BLaER1 treated with 17β-estradiol and CSF1 and Interleukin-3, amounts not matched to agents 10 nM and 100 nM (cell line): ENCODE results near the gene CALCOCO2.
A peak's percentile ranks its signal among the peaks of the same experiment; 100 is the strongest.
"Not testable (repeated sequence)": the region's sequence is repeated elsewhere in the genome, so short reads cannot be mapped to it uniquely, and the experiment has no call there.

ENCODE experiments used
- H3K27ac ChIP-seq, 11 experiments: shearing (Covaris generic); formaldehyde crosslinking; 2 replicates each; pipeline ENCODE4 v1.8.1; 2022
- H3K27me3 ChIP-seq, 11 experiments: shearing (Covaris generic); formaldehyde crosslinking; 2 replicates each; pipeline ENCODE4 v1.8.1; 2022
- H3K36me3 ChIP-seq, 11 experiments: shearing (Covaris generic); formaldehyde crosslinking; 2 replicates each; pipeline ENCODE4 v1.8.1; 2022
- H3K4me1 ChIP-seq, 10 experiments: shearing (Covaris generic); formaldehyde crosslinking; 2 replicates each; pipeline ENCODE4 v1.8.1; 2022
- H3K4me2 ChIP-seq, 11 experiments: shearing (Covaris generic); formaldehyde crosslinking; 2 replicates each; pipeline ENCODE4 v1.8.1; 2022
- H3K4me3 ChIP-seq, 10 experiments: shearing (Covaris generic); formaldehyde crosslinking; 2 replicates each; pipeline ENCODE4 v1.8.1; 2022
- H3K9ac ChIP-seq, 11 experiments: shearing (Covaris generic); formaldehyde crosslinking; 2 replicates each; pipeline ENCODE4 v1.8.1; 2022
- H3K9me3 ChIP-seq, 11 experiments: shearing (Covaris generic); formaldehyde crosslinking; replicated peaks in 1 of 11; 2 replicates each; pipeline ENCODE4 v1.8.1; 2022
- H4K20me1 ChIP-seq, 11 experiments: shearing (Covaris generic); formaldehyde crosslinking; 2 replicates each; pipeline ENCODE4 v1.8.1; 2022
- Cebpa-rat ChIP-seq, 11 experiments: shearing (Covaris generic); IDR thresholded peaks; 2 replicates each; pipeline ENCODE4 v1.8.1; 2022

CALCOCO2 gene

DNA sequence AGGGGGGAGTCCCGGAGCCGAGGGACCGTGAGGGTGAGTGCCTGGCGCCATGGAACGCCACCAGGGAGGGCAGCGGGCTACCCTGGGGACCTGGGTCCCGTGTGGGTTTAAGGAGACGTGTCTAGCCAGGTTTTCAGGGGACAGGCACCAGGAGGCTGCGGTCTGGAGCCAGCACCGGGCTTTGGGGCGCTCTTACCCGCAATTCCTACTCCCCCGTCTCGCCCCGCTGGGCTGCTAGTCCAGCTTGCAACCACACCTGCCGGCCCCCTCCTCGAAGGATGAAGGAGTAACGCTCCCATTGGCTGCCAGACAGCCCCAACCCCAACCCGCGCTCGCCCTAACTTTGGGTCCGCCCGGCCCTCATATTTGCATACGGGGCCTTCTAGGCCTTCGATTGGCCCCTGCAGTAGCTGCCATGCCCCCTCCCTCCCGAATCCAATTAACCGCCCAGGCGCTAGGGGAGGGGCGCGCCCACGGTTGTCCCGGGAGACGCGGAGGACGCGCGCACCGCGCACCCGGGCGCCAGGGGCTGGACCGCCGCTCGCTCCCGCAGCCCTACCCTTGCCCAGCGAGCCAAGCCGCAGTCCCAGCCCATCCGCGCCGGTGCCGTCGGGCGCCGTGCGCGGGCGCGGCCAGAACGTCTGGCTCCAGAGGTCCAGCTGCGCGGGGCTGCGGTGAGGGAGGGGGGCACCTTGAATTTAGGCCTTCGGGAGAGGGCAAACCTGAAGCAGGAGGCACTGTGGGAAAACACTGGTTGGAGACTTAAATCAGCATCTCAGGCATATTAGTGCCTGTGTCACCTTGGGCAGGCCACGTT is 13.9 kb upstream of the CALCOCO2 start, which contains the start of gene TTLL6:
Gene TTLL6 (minus strand): TSS at position 456 of the 817 bp plus-strand sequence. CDS start 157 bp downstream, at position 299.
- H3K9ac ChIP-seq = peak within 1 kb of the TSS in 9 of 11 experiments; percentile 23 to 73 (median 51); a peak in 19 of 22 replicates
- H3K4me1 ChIP-seq = peaks cover 16 to 33% (median 22%) of the 10 kb centered on the region in 10 experiments; a peak in 19 of 20 replicates
- no peak for TF ChIP-seq Cebpa-rat (IDR thresholded peaks at IDR 0.05)
- no peaks in the 10 kb centered on the region for H3K9me3 ChIP-seq
- no peak within 1 kb of the TSS; a peak in 1 of 22 replicates for H3K27ac ChIP-seq
- H3K27me3 ChIP-seq = peaks cover 0 to 59% (median 12%) of the 10 kb centered on the region in 11 experiments; a peak in 12 of 22 replicates
- peaks cover 0 to 6% (median 0%) of the 10 kb centered on the region in 11 experiments; a peak in 1 of 22 replicates for H4K20me1 ChIP-seq
- no peaks in the 10 kb centered on the region for H3K36me3 ChIP-seq
- peak within 1 kb of the TSS; percentile 83 to 99 (median 96) for H3K4me2 ChIP-seq
- peak within 1 kb of the TSS; percentile 47 to 70 (median 60) for H3K4me3 ChIP-seq

DNA sequence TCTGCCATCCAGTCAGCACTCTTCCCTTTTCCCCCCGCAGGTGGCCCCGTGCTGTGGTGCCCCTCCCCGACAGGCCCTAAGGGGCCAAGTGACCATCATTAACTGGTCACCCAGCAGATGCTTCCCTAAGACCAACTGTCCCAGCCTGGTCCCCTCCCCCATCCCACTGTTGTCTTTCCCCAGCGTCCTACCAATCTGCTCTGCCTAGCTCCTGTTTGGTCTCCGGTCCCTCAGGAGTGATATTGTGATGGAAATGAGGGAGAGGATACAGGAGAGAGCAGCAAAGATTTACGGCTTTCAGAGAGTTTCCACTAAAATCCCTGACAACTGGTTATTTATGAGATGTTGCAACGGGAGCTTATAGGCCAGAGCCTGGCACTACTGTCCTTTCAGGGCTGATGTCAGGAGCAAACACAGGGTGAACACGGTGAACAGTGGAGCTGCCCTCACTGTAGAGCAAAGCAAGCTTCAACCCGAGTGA is 12.4 kb upstream of the CALCOCO2 start:
- H3K9ac ChIP-seq = no peak overlapping the region
- H3K27ac ChIP-seq = no peak overlapping the region

DNA sequence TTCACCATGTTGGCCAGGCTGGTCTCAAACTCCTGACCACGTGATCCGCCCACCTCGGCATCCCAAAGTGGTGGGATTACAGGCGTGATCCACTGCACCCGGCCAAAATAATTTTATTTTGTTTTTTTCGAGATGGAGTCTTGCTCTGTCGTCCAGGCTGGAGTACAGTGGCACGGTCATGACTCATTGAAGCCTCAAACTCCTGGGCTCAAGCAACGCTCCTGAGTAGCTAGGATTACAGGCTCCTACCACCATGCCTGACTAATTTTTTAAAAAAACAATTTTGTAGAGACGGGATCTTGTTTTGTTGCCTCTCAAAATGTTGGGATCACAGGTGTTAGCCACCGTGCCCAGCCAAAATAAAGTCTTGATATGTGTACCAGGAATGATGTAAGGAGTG is 11.4 kb upstream of the CALCOCO2 start:
- H4K20me1 ChIP-seq = peaks cover 0 to 6% (median 0%) of the 10 kb centered on the region in 11 experiments; a peak in 1 of 22 replicates
- no peak for TF ChIP-seq Cebpa-rat (IDR thresholded peaks at IDR 0.05)

More for the DNA sequence above, 12.4 kb upstream of the CALCOCO2 start:
- Histone ChIP-seq H4K20me1 (peaks cover 0 to 6% (median 0%) of the 10 kb centered on the region in 11 experiments; a peak in 1 of 22 replicates), H3K4me3 (no peak overlapping the region), H3K4me1 (peaks cover 16 to 33% (median 22%) of the 10 kb centered on the region in 10 experiments; a peak in 19 of 20 replicates), H3K27me3 (peaks cover 0 to 52% (median 12%) of the 10 kb centered on the region in 11 experiments; a peak in 12 of 22 replicates), H3K4me2 (peak overlapping the region in 9 of 11 experiments; percentile 83 to 99 (median 96); a peak in 12 of 22 replicates), H3K9me3 (no peaks in the 10 kb centered on the region), H3K36me3 (no peaks in the 10 kb centered on the region)
- no peak for TF ChIP-seq Cebpa-rat (IDR thresholded peaks at IDR 0.05)

DNA sequence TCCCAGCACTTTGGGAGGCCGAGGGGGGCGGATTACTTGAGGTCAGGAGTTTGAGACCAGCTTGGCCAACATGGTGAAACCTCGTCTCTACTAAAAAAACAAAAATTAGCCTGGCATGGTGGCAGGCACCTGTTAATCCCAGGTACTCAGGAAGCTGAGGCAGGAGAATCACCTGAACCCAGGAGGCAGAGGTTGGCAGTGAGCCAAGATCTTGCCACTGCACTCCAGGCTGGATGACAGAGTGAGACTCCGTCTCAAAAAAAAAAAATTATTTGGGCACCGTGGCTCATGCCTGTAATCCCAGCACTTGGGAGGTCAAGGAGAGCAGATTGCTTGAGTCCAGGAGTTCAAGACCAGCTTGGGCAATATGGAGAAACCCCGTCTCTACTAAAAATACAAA is 9.9 kb upstream of the CALCOCO2 start:
- peaks cover 16 to 27% (median 22%) of the 10 kb centered on the region in 10 experiments; a peak in 19 of 20 replicates for H3K4me1 ChIP-seq
- not testable (repeated sequence) for H3K4me2 ChIP-seq, H4K20me1 ChIP-seq, H3K36me3 ChIP-seq, H3K27ac ChIP-seq, H3K4me3 ChIP-seq, H3K9ac ChIP-seq, H3K9me3 ChIP-seq
- peaks cover 0 to 33% (median 4%) of the 10 kb centered on the region in 11 experiments; a peak in 10 of 22 replicates for H3K27me3 ChIP-seq

More for the DNA sequence above, 11.4 kb upstream of the CALCOCO2 start:
- no peak overlapping the region for H3K4me3 ChIP-seq
- no peaks in the 10 kb centered on the region for H3K9me3 ChIP-seq
- no peak overlapping the region for H3K9ac ChIP-seq
- peaks cover 0 to 47% (median 12%) of the 10 kb centered on the region in 11 experiments; a peak in 12 of 22 replicates for H3K27me3 ChIP-seq
- peaks cover 16 to 32% (median 22%) of the 10 kb centered on the region in 10 experiments; a peak in 19 of 20 replicates for H3K4me1 ChIP-seq
- H3K27ac ChIP-seq = no peak overlapping the region
- H3K36me3 ChIP-seq = no peaks in the 10 kb centered on the region
- no peak overlapping the region for H3K4me2 ChIP-seq

DNA sequence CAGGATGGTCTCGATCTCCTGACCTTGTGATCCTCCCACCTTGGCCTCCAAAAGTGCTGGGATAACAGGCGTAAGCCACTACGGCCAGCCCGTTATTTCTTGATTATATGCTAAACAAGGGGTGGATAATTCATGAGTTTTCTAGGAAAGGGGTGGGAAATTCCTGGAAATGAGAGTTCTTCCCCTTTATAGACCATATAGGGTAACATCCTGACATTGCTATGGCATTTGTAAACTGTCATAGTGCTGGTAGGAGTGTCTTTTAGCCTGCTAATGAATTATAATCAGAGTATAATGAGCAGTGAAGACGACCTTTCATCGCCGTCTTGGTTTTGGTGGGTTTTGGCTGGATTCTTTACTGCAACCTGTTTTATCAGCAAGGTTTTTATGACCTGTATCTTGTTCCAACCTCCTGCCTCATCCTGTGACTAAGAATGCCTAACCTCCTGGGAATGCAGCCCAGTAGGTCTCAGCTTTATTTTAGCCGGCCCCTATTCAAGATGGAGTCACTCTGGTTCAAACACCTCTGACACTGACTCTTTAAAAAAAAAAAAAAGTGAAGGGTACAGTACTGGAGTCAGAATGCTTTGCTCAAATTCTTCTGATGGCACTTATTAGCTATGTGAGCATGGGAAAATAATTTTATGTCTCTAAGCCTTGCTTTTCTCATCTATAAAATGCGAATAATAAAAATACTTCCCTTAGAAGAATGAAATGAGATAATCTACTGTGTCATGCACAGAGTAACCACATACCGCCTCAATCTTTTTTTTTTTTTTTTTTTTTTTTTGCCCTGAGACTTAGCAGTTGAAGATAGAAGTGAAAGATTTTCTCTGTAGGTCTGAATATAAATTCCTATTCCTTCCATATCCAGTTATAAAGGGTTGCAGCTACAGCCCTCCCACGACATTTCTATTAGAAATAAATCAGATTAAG is 5.1 kb upstream of the CALCOCO2 start:
- H3K27me3 ChIP-seq = no peaks in the 10 kb centered on the region; a peak in 1 of 22 replicates
- no peak overlapping the region for H3K4me2 ChIP-seq
- H3K27ac ChIP-seq = no peak overlapping the region
- no peak overlapping the region for H3K4me3 ChIP-seq
- no peaks in the 10 kb centered on the region for H3K9me3 ChIP-seq
- peaks cover 7 to 17% (median 12%) of the 10 kb centered on the region in 10 experiments; a peak in 15 of 20 replicates for H3K4me1 ChIP-seq
- no peaks in the 10 kb centered on the region for H3K36me3 ChIP-seq
- TF ChIP-seq Cebpa-rat (IDR thresholded peaks at IDR 0.05) = no peak
- no peak overlapping the region for H3K9ac ChIP-seq
- no peaks in the 10 kb centered on the region for H4K20me1 ChIP-seq

DNA sequence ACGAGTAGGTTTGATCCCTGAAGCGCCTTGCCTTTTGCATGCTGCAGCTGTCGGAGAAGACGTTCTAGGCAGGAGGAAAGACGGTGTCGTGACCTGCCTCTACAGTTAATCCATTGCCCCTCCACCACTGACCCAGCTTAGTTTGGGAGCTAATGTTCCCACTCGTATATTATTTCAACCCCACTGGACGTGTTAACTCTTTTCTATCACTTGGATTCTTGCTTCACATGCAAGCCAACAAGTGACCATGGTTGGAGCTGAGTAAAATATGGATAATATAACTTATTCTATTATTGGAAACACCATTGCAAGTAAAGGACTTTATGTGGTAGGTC is 681 bp downstream of the CALCOCO2 start:
- Histone ChIP-seq H3K4me3 (peak overlapping the region; percentile 73 to 89 (median 80)), H3K4me1 (peaks cover 42 to 68% (median 62%) of the 10 kb centered on the region in 10 experiments), H3K9ac (peak overlapping the region; percentile 84 to 88 (median 86)), H3K27me3 (peaks cover 0 to 40% (median 0%) of the 10 kb centered on the region in 11 experiments; a peak in 4 of 22 replicates), H3K9me3 (no peaks in the 10 kb centered on the region), H3K4me2 (peak overlapping the region; percentile 83 to 97 (median 91)), H3K36me3 (peaks cover 0 to 9% (median 3%) of the 10 kb centered on the region in 11 experiments; a peak in 3 of 22 replicates), H4K20me1 (peaks cover 0 to 51% (median 6%) of the 10 kb centered on the region in 11 experiments; a peak in 13 of 22 replicates), H3K27ac (peak overlapping the region in 10 of 11 experiments; percentile 80 to 86 (median 84); a peak in 20 of 22 replicates)
- TF ChIP-seq Cebpa-rat (IDR thresholded peaks at IDR 0.05) = no peak; a peak in 1 of 22 replicates

DNA sequence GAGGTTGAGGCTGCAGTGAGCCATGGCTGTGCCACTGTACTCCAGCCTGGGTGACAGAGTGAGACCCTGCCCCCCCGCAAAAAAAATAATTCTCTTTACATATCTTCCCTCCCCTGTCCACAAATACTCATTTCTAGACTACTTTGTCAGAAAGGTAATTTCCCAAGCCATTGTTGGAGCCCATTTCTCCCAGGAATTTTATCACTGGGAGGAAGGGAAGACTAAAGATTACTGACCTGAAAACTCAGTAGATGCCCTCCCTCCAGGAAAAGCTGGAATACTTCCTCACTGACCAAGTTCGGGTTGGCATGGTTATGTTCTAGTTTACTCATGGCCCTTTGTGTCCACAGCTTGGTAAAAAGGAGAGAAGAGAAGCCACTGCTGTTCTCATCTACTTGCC is 4.1 kb downstream of the CALCOCO2 start:
- H3K9me3 ChIP-seq = no peaks in the 10 kb centered on the region
- peaks cover 0 to 85% (median 6%) of the 10 kb centered on the region in 11 experiments; a peak in 13 of 22 replicates for H4K20me1 ChIP-seq
- H3K4me2 ChIP-seq = peak overlapping the region; percentile 27 to 97 (median 85); a peak in 19 of 22 replicates
- H3K27me3 ChIP-seq = peaks cover 0 to 64% (median 0%) of the 10 kb centered on the region in 11 experiments; a peak in 4 of 22 replicates
- TF ChIP-seq Cebpa-rat (IDR thresholded peaks at IDR 0.05) = no peak
- no peak overlapping the region for H3K4me3 ChIP-seq
- H3K36me3 ChIP-seq = peaks cover 0 to 9% (median 3%) of the 10 kb centered on the region in 11 experiments; a peak in 4 of 22 replicates
- no peak overlapping the region for H3K27ac ChIP-seq
- H3K4me1 ChIP-seq = peaks cover 70 to 88% (median 86%) of the 10 kb centered on the region in 10 experiments
- no peak overlapping the region for H3K9ac ChIP-seq

DNA sequence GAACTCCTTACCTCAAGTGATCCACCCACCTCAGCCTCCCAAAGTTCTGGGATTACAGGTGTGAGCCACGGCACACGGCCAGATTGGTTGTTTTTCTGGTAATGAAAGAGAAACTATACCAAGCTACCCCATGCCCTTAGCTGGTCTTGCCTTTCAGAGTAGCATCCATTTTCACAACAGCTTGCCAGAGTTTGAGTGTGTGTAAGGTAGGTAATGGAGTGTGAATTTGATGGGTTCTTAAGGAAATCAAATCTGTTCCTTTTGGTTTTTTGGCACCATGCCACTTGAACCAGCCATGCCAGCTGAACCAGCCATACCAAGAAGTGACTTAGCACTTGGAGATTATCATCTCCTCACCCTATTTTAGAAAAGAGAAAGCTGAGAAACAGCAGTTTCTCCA is 5.1 kb downstream of the CALCOCO2 start:
- TF ChIP-seq Cebpa-rat (IDR thresholded peaks at IDR 0.05) = no peak
- H3K9ac ChIP-seq = no peak overlapping the region
- H3K36me3 ChIP-seq = peaks cover 0 to 9% (median 3%) of the 10 kb centered on the region in 11 experiments; a peak in 4 of 22 replicates
- peak overlapping the region in 4 of 11 experiments; percentile 3 to 33 (median 32); a peak in 5 of 22 replicates for H3K27ac ChIP-seq
- no peak overlapping the region for H3K4me3 ChIP-seq
- H3K9me3 ChIP-seq = no peaks in the 10 kb centered on the region
- peaks cover 0 to 71% (median 0%) of the 10 kb centered on the region in 11 experiments; a peak in 4 of 22 replicates for H3K27me3 ChIP-seq
- H4K20me1 ChIP-seq = peaks cover 0 to 95% (median 6%) of the 10 kb centered on the region in 11 experiments; a peak in 13 of 22 replicates
- H3K4me2 ChIP-seq = peak overlapping the region in 10 of 11 experiments; percentile 78 to 97 (median 88); a peak in 20 of 22 replicates
- H3K4me1 ChIP-seq = peaks cover 80 to 96% (median 95%) of the 10 kb centered on the region in 10 experiments

DNA sequence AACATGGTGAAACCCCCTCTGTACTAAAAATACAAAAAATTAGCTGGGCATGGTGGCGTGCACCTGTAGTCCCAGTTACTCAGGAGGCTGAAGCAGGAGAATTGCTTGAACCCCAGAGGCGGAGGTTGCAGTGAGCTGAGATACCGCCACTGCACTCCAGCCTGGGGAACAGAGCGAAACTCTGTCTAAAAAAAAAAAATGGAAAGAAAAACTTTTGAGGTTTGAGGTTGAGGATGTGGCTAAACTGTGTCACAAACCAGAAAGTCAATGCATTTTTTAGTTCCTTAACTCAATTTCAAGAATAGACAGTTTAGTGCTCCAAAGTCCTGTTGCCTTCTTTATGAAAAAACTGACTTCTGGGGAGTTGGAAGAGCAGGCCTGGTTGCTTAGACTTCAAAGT is 6.6 kb downstream of the CALCOCO2 start:
- Histone ChIP-seq H3K4me3 (peak overlapping the region in 7 of 10 experiments; percentile 13 to 49 (median 35); a peak in 10 of 20 replicates), H4K20me1 (peaks cover 0 to 99% (median 0%) of the 10 kb centered on the region in 11 experiments; a peak in 13 of 22 replicates), H3K4me1 (peaks cover 82 to 99% (median 98%) of the 10 kb centered on the region in 10 experiments), H3K36me3 (peaks cover 0 to 13% (median 6%) of the 10 kb centered on the region in 11 experiments; a peak in 17 of 22 replicates), H3K9ac (peak overlapping the region in 10 of 11 experiments; percentile 41 to 76 (median 66); a peak in 18 of 22 replicates), H3K4me2 (peak overlapping the region; percentile 78 to 97 (median 88)), H3K27me3 (peaks cover 0 to 71% (median 0%) of the 10 kb centered on the region in 11 experiments; a peak in 4 of 22 replicates), H3K27ac (peak overlapping the region in 9 of 11 experiments; percentile 45 to 83 (median 78); a peak in 19 of 22 replicates)
- not testable (repeated sequence) for H3K9me3 ChIP-seq
